ENCODE data around the gene AGAP3.

The AGAP3 gene

GRCh38 chr7:151082141-151083070 is 3.9 kb upstream of the AGAP3 start:
- in situ Hi-C loops (cut with HindIII; ENCODE audit: low pct_ligation_motif_present, low pct_unique_long_range_greater_than_20kb, low sequenced_read_pairs): no loop called here
- DNase-seq: no peak

GRCh38 chr7:151083071-151083823 is 3.0 kb upstream of the AGAP3 start, which contains the start of gene TMUB1:
Gene TMUB1 (minus strand): TSS chr7:151083493. CDS start chr7:151082563, 930 bp downstream.
- peak; percentile 71 for DNase-seq
- in situ Hi-C loops (cut with HindIII; ENCODE audit: low pct_ligation_motif_present, low pct_unique_long_range_greater_than_20kb, low sequenced_read_pairs): no loop called here

GRCh38 chr7:151083824-151084160 is 2.5 kb upstream of the AGAP3 start:
- DNase-seq: no peak
- in situ Hi-C loops (cut with HindIII; ENCODE audit: low pct_ligation_motif_present, low pct_unique_long_range_greater_than_20kb, low sequenced_read_pairs): no loop called here

- in situ Hi-C loops (cut with HindIII; ENCODE audit: low pct_ligation_motif_present, low pct_unique_long_range_greater_than_20kb, low sequenced_read_pairs): loop anchor here (5.0 kb wide), 1 partner anchor 62 kb away; no protein-coding TSS in a partner anchor
- DNase-seq: no peak
Measured at GRCh38 chr7:151085329-151085690, 965 bp upstream of the AGAP3 start.

- DNase-seq: peak; percentile 63
- in situ Hi-C loops (cut with HindIII; ENCODE audit: low pct_ligation_motif_present, low pct_unique_long_range_greater_than_20kb, low sequenced_read_pairs): loop anchor here (5.0 kb wide), 1 partner anchor 60 kb away; no protein-coding TSS in a partner anchor
Measured at GRCh38 chr7:151086802-151087244, 548 bp downstream of the AGAP3 start.

- in situ Hi-C loops (cut with HindIII; ENCODE audit: low pct_ligation_motif_present, low pct_unique_long_range_greater_than_20kb, low sequenced_read_pairs): loop anchor here (5.0 kb wide), 1 partner anchor 60 kb away; no protein-coding TSS in a partner anchor
- DNase-seq: peak; percentile 78
Measured at GRCh38 chr7:151087245-151088018, 1.2 kb downstream of the AGAP3 start.

- in situ Hi-C loops (cut with HindIII; ENCODE audit: low pct_ligation_motif_present, low pct_unique_long_range_greater_than_20kb, low sequenced_read_pairs): loop anchor here (5.0 kb wide), 1 partner anchor 59 kb away; no protein-coding TSS in a partner anchor
- DNase-seq: no peak
Measured at GRCh38 chr7:151088019-151088855, 2.0 kb downstream of the AGAP3 start.

GRCh38 chr7:151088856-151089699 is 2.8 kb downstream of the AGAP3 start:
- in situ Hi-C loops (cut with HindIII; ENCODE audit: low pct_ligation_motif_present, low pct_unique_long_range_greater_than_20kb, low sequenced_read_pairs): loop anchor here (5.0 kb wide), 1 partner anchor 58 kb away; no protein-coding TSS in a partner anchor

GRCh38 chr7:151089893-151090730 is 3.8 kb downstream of the AGAP3 start:
- DNase-seq: no peak
- in situ Hi-C loops (cut with HindIII; ENCODE audit: low pct_ligation_motif_present, low pct_unique_long_range_greater_than_20kb, low sequenced_read_pairs): loop anchor here (5.0 kb wide), 1 partner anchor 57 kb away; no protein-coding TSS in a partner anchor

More at GRCh38 chr7:151088856-151089699, 2.8 kb downstream of the AGAP3 start:
- no peak for DNase-seq

GRCh38 chr7:151091003-151091402 is 4.7 kb downstream of the AGAP3 start:
- DNase-seq: no peak
- in situ Hi-C loops (cut with HindIII; ENCODE audit: low pct_ligation_motif_present, low pct_unique_long_range_greater_than_20kb, low sequenced_read_pairs): no loop called here

GRCh38 chr7:151091431-151091830 is 5.2 kb downstream of the AGAP3 start:
- in situ Hi-C loops (cut with HindIII; ENCODE audit: low pct_ligation_motif_present, low pct_unique_long_range_greater_than_20kb, low sequenced_read_pairs): no loop called here
- peak; percentile 55 for DNase-seq

- in situ Hi-C loops (cut with HindIII; ENCODE audit: low pct_ligation_motif_present, low pct_unique_long_range_greater_than_20kb, low sequenced_read_pairs): no loop called here
- no peak for DNase-seq
Measured at GRCh38 chr7:151091988-151092387, 5.7 kb downstream of the AGAP3 start.

- in situ Hi-C loops (cut with HindIII; ENCODE audit: low pct_ligation_motif_present, low pct_unique_long_range_greater_than_20kb, low sequenced_read_pairs): no loop called here
Measured at GRCh38 chr7:151093748-151094147, 7.5 kb downstream of the AGAP3 start.

GRCh38 chr7:151094675-151095074 is 8.4 kb downstream of the AGAP3 start:
- peak; percentile 39 for DNase-seq
- in situ Hi-C loops (cut with HindIII; ENCODE audit: low pct_ligation_motif_present, low pct_unique_long_range_greater_than_20kb, low sequenced_read_pairs): no loop called here

More at GRCh38 chr7:151093748-151094147, 7.5 kb downstream of the AGAP3 start:
- no peak for DNase-seq

- in situ Hi-C loops (cut with HindIII; ENCODE audit: low pct_ligation_motif_present, low pct_unique_long_range_greater_than_20kb, low sequenced_read_pairs): no loop called here
- DNase-seq: no peak
Measured at GRCh38 chr7:151095123-151095797, 9.0 kb downstream of the AGAP3 start.
